GM18511 (cell line): Measurements from ENCODE around the gene MED15.
"Not testable (repeated sequence)": the region's sequence is repeated elsewhere in the genome, so short reads cannot be mapped to it uniquely, and the experiment has no call there.

Source experiments
- ATAC-seq: cut with Tn5 transposase; IDR thresholded peaks from one replicate; pipeline ENCODE4 v1.9.1; 2021; ENCODE audit warnings: mild to moderate bottlenecking, moderate library complexity; ENCODE audit not compliant: unreplicated experiment

Gene MED15

GRCh38 chr22:20591660-20592310, 84.4 kb downstream of the MED15 start:
- no peak for ATAC-seq

GRCh38 chr22:20594038-20594437, 86.6 kb downstream of the MED15 start:
- not testable (repeated sequence) for ATAC-seq

GRCh38 chr22:20594486-20594885, 87.1 kb downstream of the MED15 start:
- ATAC-seq: not testable (repeated sequence)

GRCh38 chr22:20595461-20595860, 88.1 kb downstream of the MED15 start:
- ATAC-seq: no peak

GRCh38 chr22:20599117-20599516, 91.7 kb downstream of the MED15 start:
- no peak for ATAC-seq

- no peak for ATAC-seq
Observed at GRCh38 chr22:20600137-20600673, 92.8 kb downstream of the MED15 start.

GRCh38 chr22:20601308-20601707, 93.9 kb downstream of the MED15 start:
- no peak for ATAC-seq

GRCh38 chr22:20602609-20603164, 95.3 kb downstream of the MED15 start:
- ATAC-seq: no peak

GRCh38 chr22:20604092-20604747, 96.8 kb downstream of the MED15 start:
- no peak for ATAC-seq

GRCh38 chr22:20604776-20605221, 97.4 kb downstream of the MED15 start:
- no peak for ATAC-seq

- no peak for ATAC-seq
Observed at GRCh38 chr22:20605328-20605727, 97.9 kb downstream of the MED15 start.

- ATAC-seq: no peak
Observed at GRCh38 chr22:20606041-20606783, 98.8 kb downstream of the MED15 start.

- ATAC-seq: no peak
Observed at GRCh38 chr22:20606784-20607128, 99.3 kb downstream of the MED15 start.

- no peak for ATAC-seq
Observed at GRCh38 chr22:20607157-20607907, 99.9 kb downstream of the MED15 start.

GRCh38 chr22:20610243-20610686, 102.9 kb downstream of the MED15 start:
- no peak for ATAC-seq

GRCh38 chr22:20610757-20611156, 103.3 kb downstream of the MED15 start:
- no peak for ATAC-seq

GRCh38 chr22:20611418-20611817, 104.0 kb downstream of the MED15 start:
- no peak for ATAC-seq

GRCh38 chr22:20613301-20613700, 105.9 kb downstream of the MED15 start:
- ATAC-seq: no peak

- no peak for ATAC-seq
Observed at GRCh38 chr22:20615021-20615420, 107.6 kb downstream of the MED15 start.
